IPS-NIHi11 (cell line): ENCODE data around the gene ATF6.
A peak's percentile ranks its signal among the peaks of the same experiment; 100 is the strongest.
"Not testable (repeated sequence)": the region's sequence is repeated elsewhere in the genome, so short reads cannot be mapped to it uniquely, and the experiment has no call there.

Experiments
- DNase-seq: peaks from one replicate; pipeline ENCODE4 v3.0.0; 2012; ENCODE audit warnings: mixed read lengths, low spot score

The ATF6 gene

GRCh38 chr1:161735837-161736236 lies 30.3 kb upstream of the ATF6 start:
- DNase-seq: no peak

- no peak for DNase-seq
These were observed 29.7 kb upstream of the ATF6 start for GRCh38 chr1:161736335-161736969.

GRCh38 chr1:161737625-161738024 lies 28.5 kb upstream of the ATF6 start:
- DNase-seq: no peak

- no peak for DNase-seq
These were observed 27.4 kb upstream of the ATF6 start for GRCh38 chr1:161738627-161739287.

- DNase-seq: no peak
These were observed 26.1 kb upstream of the ATF6 start for GRCh38 chr1:161739865-161740566.

GRCh38 chr1:161740921-161741320 lies 25.2 kb upstream of the ATF6 start:
- no peak for DNase-seq

GRCh38 chr1:161743231-161743630 lies 22.9 kb upstream of the ATF6 start:
- DNase-seq: no peak

- DNase-seq: no peak
These were observed 18.3 kb upstream of the ATF6 start for GRCh38 chr1:161747801-161748200.

- peak; percentile 93 for DNase-seq
These were observed 16.4 kb upstream of the ATF6 start, which contains the start of gene DUSP12 for GRCh38 chr1:161749509-161750407. DUSP12 (plus strand) TSS chr1:161749786; CDS start chr1:161749802, 16 bp downstream.

- DNase-seq: peak; percentile 31
These were observed 2.5 kb upstream of the ATF6 start for GRCh38 chr1:161763522-161764098.

- no peak for DNase-seq
These were observed 2.3 kb downstream of the ATF6 start for GRCh38 chr1:161768461-161768860.

- DNase-seq: no peak
These were observed 3.0 kb downstream of the ATF6 start for GRCh38 chr1:161768986-161769672.

- not testable (repeated sequence) for DNase-seq
These were observed 3.5 kb downstream of the ATF6 start for GRCh38 chr1:161769673-161770045.

GRCh38 chr1:161770250-161770649 lies 4.1 kb downstream of the ATF6 start:
- DNase-seq: no peak

GRCh38 chr1:161771161-161771560 lies 5.0 kb downstream of the ATF6 start:
- no peak for DNase-seq

- no peak for DNase-seq
These were observed 5.9 kb downstream of the ATF6 start for GRCh38 chr1:161771973-161772372.

- no peak for DNase-seq
These were observed 6.3 kb downstream of the ATF6 start for GRCh38 chr1:161772397-161772796.

GRCh38 chr1:161773791-161774190 lies 7.7 kb downstream of the ATF6 start:
- DNase-seq: no peak

GRCh38 chr1:161777261-161777660 lies 11.1 kb downstream of the ATF6 start:
- no peak for DNase-seq

GRCh38 chr1:161778522-161778921 lies 12.4 kb downstream of the ATF6 start:
- no peak for DNase-seq

- DNase-seq: no peak
These were observed 13.3 kb downstream of the ATF6 start for GRCh38 chr1:161779393-161779792.
